Parathyroid adenoma (tissue), 2 donors: ENCODE measurements around the gene CLEC1A.

Experiments
- H2AFZ ChIP-seq: fragments of 300-600 bp; sonication (generic); one replicate; pipeline ENCODE4 v1.7.0; 2017; ENCODE audit warnings: antibody characterized with exemption, mild to moderate bottlenecking
- H3K27ac ChIP-seq: fragments of 300-600 bp; sonication (generic); one replicate; pipeline ENCODE4 v1.7.0; 2017
- H3K27me3 ChIP-seq: fragments of 300-600 bp; sonication (generic); one replicate; pipeline ENCODE4 v1.7.0; 2017; ENCODE audit warnings: low read length; ENCODE audit not compliant: control insufficient read depth, insufficient read depth
- H3K36me3 ChIP-seq: fragments of 300-600 bp; sonication (generic); one replicate; pipeline ENCODE4 v1.7.0; 2017; ENCODE audit warnings: low read length; ENCODE audit not compliant: control insufficient read depth, insufficient read depth
- H3K4me1 ChIP-seq: fragments of 300-600 bp; sonication (generic); one replicate; pipeline ENCODE4 v1.7.0; 2017; ENCODE audit warnings: control low read depth
- H3K4me2 ChIP-seq: fragments of 300-600 bp; sonication (generic); one replicate; pipeline ENCODE4 v1.7.0; 2017; ENCODE audit warnings: low read length
- H3K4me3 ChIP-seq: fragments of 300-600 bp; sonication (generic); one replicate; pipeline ENCODE4 v1.7.0; 2017; ENCODE audit warnings: low read depth, low read length
- H3K79me2 ChIP-seq: fragments of 300-600 bp; sonication (generic); one replicate; pipeline ENCODE4 v1.7.0; 2017; ENCODE audit warnings: control low read depth
- H3K9ac ChIP-seq: fragments of 300-600 bp; sonication (generic); one replicate; pipeline ENCODE4 v1.7.0; 2017; ENCODE audit warnings: mild to moderate bottlenecking
- H3K9me3 ChIP-seq: fragments of 300-600 bp; sonication (generic); one replicate; pipeline ENCODE4 v1.7.0; 2017; ENCODE audit warnings: low read length; ENCODE audit not compliant: control insufficient read depth
- TF ChIP-seq, protein P1 (sequence below): fragments of 300-600 bp; sonication (generic); IDR thresholded peaks from one replicate; pipeline ENCODE4 v1.7.0; 2017; ENCODE audit warnings: antibody characterized with exemption, mild to moderate bottlenecking
- donor health status: primary hyperparathyroidism.

The CLEC1A gene

DNA sequence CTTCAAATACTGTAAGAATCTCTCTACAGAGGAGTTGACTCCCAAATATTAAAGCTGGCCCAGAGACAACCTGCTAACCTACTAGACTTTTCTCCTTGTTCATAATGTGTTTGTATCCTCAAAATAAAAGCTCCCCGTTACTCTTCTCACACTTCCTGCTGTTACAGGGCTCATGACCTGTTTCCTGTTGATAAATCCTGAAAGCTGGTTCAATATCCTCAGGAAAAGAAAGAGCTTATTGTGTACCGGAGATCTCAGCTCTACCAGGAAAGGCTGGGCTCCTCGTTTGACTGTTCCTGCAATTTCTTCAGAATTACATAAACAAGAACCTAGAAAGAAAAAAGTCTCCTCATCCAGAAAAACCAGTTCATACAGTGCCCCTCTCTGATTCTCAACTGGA, 30.8 kb downstream of the CLEC1A start:
- H3K9ac ChIP-seq: no peak overlapping the region
- no peak overlapping the region for H2AFZ ChIP-seq
- no peak overlapping the region for H3K4me3 ChIP-seq
- no peaks in the 10 kb centered on the region for H3K9me3 ChIP-seq
- no peaks in the 10 kb centered on the region for H3K4me1 ChIP-seq
- no peaks in the 10 kb centered on the region for H3K79me2 ChIP-seq
- H3K4me2 ChIP-seq: no peak overlapping the region
- TF ChIP-seq, protein P1, sequence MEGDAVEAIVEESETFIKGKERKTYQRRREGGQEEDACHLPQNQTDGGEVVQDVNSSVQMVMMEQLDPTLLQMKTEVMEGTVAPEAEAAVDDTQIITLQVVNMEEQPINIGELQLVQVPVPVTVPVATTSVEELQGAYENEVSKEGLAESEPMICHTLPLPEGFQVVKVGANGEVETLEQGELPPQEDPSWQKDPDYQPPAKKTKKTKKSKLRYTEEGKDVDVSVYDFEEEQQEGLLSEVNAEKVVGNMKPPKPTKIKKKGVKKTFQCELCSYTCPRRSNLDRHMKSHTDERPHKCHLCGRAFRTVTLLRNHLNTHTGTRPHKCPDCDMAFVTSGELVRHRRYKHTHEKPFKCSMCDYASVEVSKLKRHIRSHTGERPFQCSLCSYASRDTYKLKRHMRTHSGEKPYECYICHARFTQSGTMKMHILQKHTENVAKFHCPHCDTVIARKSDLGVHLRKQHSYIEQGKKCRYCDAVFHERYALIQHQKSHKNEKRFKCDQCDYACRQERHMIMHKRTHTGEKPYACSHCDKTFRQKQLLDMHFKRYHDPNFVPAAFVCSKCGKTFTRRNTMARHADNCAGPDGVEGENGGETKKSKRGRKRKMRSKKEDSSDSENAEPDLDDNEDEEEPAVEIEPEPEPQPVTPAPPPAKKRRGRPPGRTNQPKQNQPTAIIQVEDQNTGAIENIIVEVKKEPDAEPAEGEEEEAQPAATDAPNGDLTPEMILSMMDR: no peak
- H3K27ac ChIP-seq: peak overlapping the region; percentile 66
- H3K27me3 ChIP-seq: no peaks in the 10 kb centered on the region
- H3K36me3 ChIP-seq: no peaks in the 10 kb centered on the region

DNA sequence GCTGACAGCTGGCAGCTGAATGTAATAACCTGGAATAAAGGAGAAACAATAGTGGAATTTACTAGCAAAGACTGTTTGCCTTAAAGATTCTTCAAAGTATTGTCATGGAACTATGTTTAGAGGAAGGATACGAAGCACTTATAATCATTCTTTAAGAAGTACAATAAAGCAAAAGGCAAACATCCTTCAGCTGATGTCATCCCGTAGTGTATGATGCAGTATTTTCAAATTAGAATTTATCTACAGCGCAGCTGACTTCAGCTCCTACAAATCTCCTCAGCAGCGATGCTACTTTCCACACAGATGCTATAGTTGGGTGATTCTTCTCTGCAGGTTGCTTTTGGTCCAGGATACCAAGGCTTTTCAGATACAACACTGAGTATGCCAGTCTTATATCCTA, 31.5 kb downstream of the CLEC1A start:
- TF ChIP-seq, protein P1: no peak
- Histone ChIP-seq H3K9ac (no peak overlapping the region), H3K4me2 (no peak overlapping the region), H3K9me3 (no peaks in the 10 kb centered on the region), H3K27ac (peak overlapping the region; percentile 21), H3K36me3 (no peaks in the 10 kb centered on the region), H3K4me3 (no peak overlapping the region), H2AFZ (no peak overlapping the region), H3K79me2 (no peaks in the 10 kb centered on the region), H3K27me3 (no peaks in the 10 kb centered on the region), H3K4me1 (no peaks in the 10 kb centered on the region)

DNA sequence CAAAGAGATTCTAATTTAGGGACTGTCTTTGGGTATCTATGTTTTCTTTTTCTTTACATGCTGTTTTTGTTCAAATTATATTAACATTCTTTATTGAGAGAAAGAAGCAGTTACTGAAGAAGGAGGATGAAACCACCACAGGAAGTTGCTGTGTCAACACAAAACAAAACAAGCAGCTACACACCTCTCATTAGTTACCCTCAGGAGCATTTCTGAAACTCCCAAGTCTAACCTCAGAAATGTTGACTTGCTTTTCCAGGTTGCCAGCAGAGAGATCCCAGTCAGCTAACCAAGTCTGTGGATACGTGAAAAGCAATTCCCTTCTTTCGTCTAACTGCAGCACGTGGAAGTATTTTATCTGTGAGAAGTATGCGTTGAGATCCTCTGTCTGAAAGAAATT, 33.5 kb downstream of the CLEC1A start:
- TF ChIP-seq, protein P1: no peak
- Histone ChIP-seq H3K9me3 (no peaks in the 10 kb centered on the region), H3K27ac (no peak overlapping the region)

DNA sequence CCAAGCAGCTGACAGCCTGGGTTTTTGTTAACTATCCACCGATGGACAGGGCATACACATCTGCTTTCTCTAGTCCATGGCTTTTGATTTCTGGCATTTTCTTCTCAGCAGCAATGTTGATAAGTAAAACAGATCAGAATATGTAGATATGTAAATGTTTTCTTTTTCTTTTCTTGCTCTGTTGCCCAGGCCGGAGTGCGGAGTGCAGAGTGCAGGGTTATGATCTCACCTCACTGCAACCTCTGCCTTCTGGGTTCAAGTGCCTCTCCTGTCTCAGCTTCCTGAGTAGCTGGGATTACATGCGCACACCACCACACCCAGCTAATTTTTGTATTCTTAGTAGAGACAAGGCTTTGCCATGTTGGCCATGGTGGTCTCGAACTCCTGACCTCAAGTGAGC, 40.4 kb downstream of the CLEC1A start:
- no peaks in the 10 kb centered on the region for H3K9me3 ChIP-seq
- no peaks in the 10 kb centered on the region for H3K79me2 ChIP-seq
- no peaks in the 10 kb centered on the region for H3K4me1 ChIP-seq
- H3K4me2 ChIP-seq: no peak overlapping the region
- TF ChIP-seq, protein P1: no peak
- no peaks in the 10 kb centered on the region for H3K27me3 ChIP-seq
- no peak overlapping the region for H3K9ac ChIP-seq
- no peaks in the 10 kb centered on the region for H3K36me3 ChIP-seq
- H3K27ac ChIP-seq: no peak overlapping the region
- H2AFZ ChIP-seq: no peak overlapping the region
- no peak overlapping the region for H3K4me3 ChIP-seq

More for the DNA sequence above, 33.5 kb downstream of the CLEC1A start:
- H3K9ac ChIP-seq: no peak overlapping the region
- H3K4me3 ChIP-seq: no peak overlapping the region
- no peak overlapping the region for H2AFZ ChIP-seq
- no peaks in the 10 kb centered on the region for H3K36me3 ChIP-seq
- no peaks in the 10 kb centered on the region for H3K4me1 ChIP-seq
- H3K27me3 ChIP-seq: no peaks in the 10 kb centered on the region
- H3K4me2 ChIP-seq: no peak overlapping the region
- H3K79me2 ChIP-seq: no peaks in the 10 kb centered on the region

DNA sequence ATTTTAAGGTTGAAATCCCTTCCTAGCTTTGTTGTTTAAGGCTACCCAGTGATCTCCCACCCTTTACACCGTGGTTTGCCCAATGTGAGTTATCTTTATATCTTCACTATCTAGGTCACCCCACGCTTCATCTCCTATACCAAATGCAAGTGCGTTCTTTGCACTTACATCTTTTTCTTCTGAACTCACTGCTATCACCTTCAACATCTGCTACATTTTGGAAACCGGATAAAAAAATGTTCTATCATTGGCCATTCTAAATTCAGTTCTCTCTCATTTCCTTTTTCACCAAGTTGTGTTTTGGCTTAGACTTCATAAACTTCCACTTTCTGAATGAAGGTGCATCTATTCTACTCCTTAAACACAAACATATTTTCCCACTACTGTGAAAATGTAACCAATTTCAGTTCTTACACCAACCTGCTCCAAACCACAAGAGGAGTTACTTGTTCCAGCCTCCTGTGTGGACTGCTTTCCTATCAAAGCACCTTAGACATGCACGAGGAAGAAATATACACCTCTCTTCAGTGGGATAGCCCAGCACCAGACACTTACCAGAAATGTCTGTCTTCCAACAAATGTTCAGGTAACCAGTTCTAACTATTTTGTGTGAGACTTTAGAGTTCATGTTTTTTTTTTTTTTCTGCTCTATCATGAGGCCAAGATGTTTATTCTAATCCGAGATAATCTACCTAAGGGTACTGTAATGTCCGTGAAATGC, 46.4 kb downstream of the CLEC1A start:
- Histone ChIP-seq H3K36me3 (peaks cover 2% of the 10 kb centered on the region), H3K79me2 (no peaks in the 10 kb centered on the region), H3K9ac (no peak overlapping the region), H3K9me3 (no peaks in the 10 kb centered on the region), H3K4me1 (no peaks in the 10 kb centered on the region), H2AFZ (no peak overlapping the region), H3K4me3 (no peak overlapping the region), H3K4me2 (no peak overlapping the region), H3K27me3 (no peaks in the 10 kb centered on the region), H3K27ac (no peak overlapping the region)
- TF ChIP-seq, protein P1: no peak
